H1 (cell line): Measurements from ENCODE around the gene ASAP2.

ENCODE experiments used
- BACH1 ChIP-seq: IDR thresholded peaks from 2 replicates; pipeline ENCODE4 v1.6.1; 2012; ENCODE audit warnings: low read length, improper control_type of control experiment
- CBX8 ChIP-seq: fragments of 300-800, 300-1000 bp; sonication (generic); IDR thresholded peaks from 2 replicates; pipeline ENCODE4 v1.7.1; 2016; ENCODE audit warnings: low read depth, low read length, borderline replicate concordance
- CEBPB ChIP-seq: IDR thresholded peaks from 2 replicates; pipeline ENCODE4 v1.6.1; 2012; ENCODE audit warnings: low read depth, low read length
- CREB1 ChIP-seq: IDR thresholded peaks from 2 replicates; pipeline ENCODE4 v1.6.1; 2012; ENCODE audit warnings: inconsistent platforms
- EP300 ChIP-seq, 2 experiments: IDR thresholded peaks; 1 replicate in 1 of 2; 2 replicates in 1 of 2; pipeline ENCODE4 v1.6.1; 2011 to 2012; ENCODE audit warnings: low read depth in 2 of 2, low read length in 2 of 2, mild to moderate bottlenecking in 2 of 2, borderline replicate concordance in 1 of 2, inconsistent platforms in 1 of 2, moderate library complexity in 1 of 2
- EZH2 ChIP-seq: fragments of 200-600 bp; sonication (generic); IDR thresholded peaks from 2 replicates; pipeline ENCODE4 v1.7.1; 2012; ENCODE audit warnings: low read depth, mild to moderate bottlenecking, moderate library complexity, low read length, inconsistent platforms; ENCODE audit not compliant: severe bottlenecking
- JUND ChIP-seq: IDR thresholded peaks from 2 replicates; pipeline ENCODE4 v1.6.1; 2011; ENCODE audit warnings: mild to moderate bottlenecking, improper control_type of control experiment, low read length
- PHF8 ChIP-seq: fragments of 200-600 bp; sonication (generic); conservative IDR thresholded peaks from 2 replicates; pipeline ENCODE4 v1.7.1; 2012; ENCODE audit warnings: low read depth, mild to moderate bottlenecking, inconsistent platforms, low read length, moderate library complexity
- POLR2A ChIP-seq, 2 experiments: IDR thresholded peaks; 1 replicate in 1 of 2; 2 replicates in 1 of 2; pipeline ENCODE4 v1.6.1; 2011; ENCODE audit warnings: low read depth in 2 of 2, low read length in 2 of 2, mild to moderate bottlenecking in 2 of 2; ENCODE audit errors: control extremely low read depth in 1 of 2
- SIN3A ChIP-seq, 2 experiments: IDR thresholded peaks in 1 of 2; conservative IDR thresholded peaks in 1 of 2; 2 replicates each; pipeline ENCODE4 v1.6.1; 2011 to 2012; ENCODE audit warnings: low read length in 2 of 2, improper control_type of control experiment in 1 of 2, low read depth in 1 of 2, mild to moderate bottlenecking in 1 of 2
- TCF12 ChIP-seq: IDR thresholded peaks from 2 replicates; pipeline ENCODE4 v1.6.1; 2011; ENCODE audit warnings: low read depth, mild to moderate bottlenecking, low read length
- TF ChIP-seq, protein P1 (sequence below), 3 experiments: IDR thresholded peaks; 1 replicate in 2 of 3; 2 replicates in 1 of 3; pipeline versions ENCODE4 v1.5.1 to v1.6.1; 2011; ENCODE audit warnings: low read length in 3 of 3, mild to moderate bottlenecking in 3 of 3, inconsistent platforms in 2 of 3, low read depth in 1 of 3, moderate library complexity in 1 of 3; ENCODE audit not compliant: insufficient read depth in 1 of 3; ENCODE audit errors: control extremely low read depth in 1 of 3
- TF ChIP-seq, protein P2 (sequence below): IDR thresholded peaks from 2 replicates; pipeline ENCODE4 v1.6.1; 2011; ENCODE audit warnings: low read depth, mild to moderate bottlenecking, low read length; ENCODE audit not compliant: insufficient read depth

DNA sequence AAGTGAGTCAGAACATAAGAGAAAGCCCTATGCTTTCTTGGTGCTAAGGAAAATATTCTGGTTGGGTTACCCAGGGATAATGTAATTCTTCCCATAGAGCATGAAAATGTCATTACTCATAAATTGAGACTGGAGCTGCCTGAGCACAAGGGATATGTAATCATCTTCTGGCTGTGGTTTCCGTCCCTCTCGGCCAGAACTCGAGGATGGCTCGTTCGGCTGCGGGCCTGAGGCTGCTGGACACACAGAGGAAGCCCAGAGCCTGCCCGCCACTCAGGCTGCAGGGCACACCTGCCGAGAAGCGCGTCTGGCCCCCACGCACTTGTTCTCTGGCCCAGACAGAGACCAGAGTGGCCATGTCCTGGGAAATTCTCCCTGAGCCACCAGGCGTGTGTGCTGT lies 104.9 kb downstream of the ASAP2 start:
- TF ChIP-seq CBX8: no peak
- no peak for TF ChIP-seq EP300 (IDR thresholded peaks at IDR 0.05; ENCODE audit: borderline replicate concordance in 1 of 2, low read depth in 2 of 2, low read length in 2 of 2)
- TF ChIP-seq POLR2A (IDR thresholded peaks at IDR 0.05; ENCODE audit: control extremely low read depth in 1 of 2, low read depth in 2 of 2, low read length in 2 of 2): no peak
- no peak for TF ChIP-seq JUND
- TF ChIP-seq EZH2: no peak
- no peak for TF ChIP-seq PHF8
- no peak for TF ChIP-seq SIN3A (conservative IDR thresholded peaks at IDR 0.05 in 1 of 2, IDR thresholded peaks at IDR 0.05 in 1 of 2; ENCODE audit: low read depth in 1 of 2, low read length in 2 of 2)
- no peak for TF ChIP-seq BACH1
- TF ChIP-seq, protein P1, sequence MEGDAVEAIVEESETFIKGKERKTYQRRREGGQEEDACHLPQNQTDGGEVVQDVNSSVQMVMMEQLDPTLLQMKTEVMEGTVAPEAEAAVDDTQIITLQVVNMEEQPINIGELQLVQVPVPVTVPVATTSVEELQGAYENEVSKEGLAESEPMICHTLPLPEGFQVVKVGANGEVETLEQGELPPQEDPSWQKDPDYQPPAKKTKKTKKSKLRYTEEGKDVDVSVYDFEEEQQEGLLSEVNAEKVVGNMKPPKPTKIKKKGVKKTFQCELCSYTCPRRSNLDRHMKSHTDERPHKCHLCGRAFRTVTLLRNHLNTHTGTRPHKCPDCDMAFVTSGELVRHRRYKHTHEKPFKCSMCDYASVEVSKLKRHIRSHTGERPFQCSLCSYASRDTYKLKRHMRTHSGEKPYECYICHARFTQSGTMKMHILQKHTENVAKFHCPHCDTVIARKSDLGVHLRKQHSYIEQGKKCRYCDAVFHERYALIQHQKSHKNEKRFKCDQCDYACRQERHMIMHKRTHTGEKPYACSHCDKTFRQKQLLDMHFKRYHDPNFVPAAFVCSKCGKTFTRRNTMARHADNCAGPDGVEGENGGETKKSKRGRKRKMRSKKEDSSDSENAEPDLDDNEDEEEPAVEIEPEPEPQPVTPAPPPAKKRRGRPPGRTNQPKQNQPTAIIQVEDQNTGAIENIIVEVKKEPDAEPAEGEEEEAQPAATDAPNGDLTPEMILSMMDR (IDR thresholded peaks at IDR 0.05; ENCODE audit: control extremely low read depth in 1 of 3, insufficient read depth in 1 of 3, low read depth in 1 of 3, low read length in 3 of 3): no peak
- no peak for TF ChIP-seq CEBPB
- TF ChIP-seq, protein P2, sequence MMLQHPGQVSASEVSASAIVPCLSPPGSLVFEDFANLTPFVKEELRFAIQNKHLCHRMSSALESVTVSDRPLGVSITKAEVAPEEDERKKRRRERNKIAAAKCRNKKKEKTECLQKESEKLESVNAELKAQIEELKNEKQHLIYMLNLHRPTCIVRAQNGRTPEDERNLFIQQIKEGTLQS: no peak
- no peak for TF ChIP-seq TCF12
- TF ChIP-seq CREB1: no peak
